HCT116 (cell line): ENCODE data around the gene ZNF655. TPM values are rescaled to one million over a fixed set of nuclear protein-coding genes. Genes with fewer than 3 reads are reported as not detected.

Experiments used
- ATAC-seq: fragments of 200-7000 bp; cut with Tn5 transposase; 2 replicates; pipeline ENCODE4 v1.9.1; 2020; ENCODE audit warnings: mild to moderate bottlenecking, moderate library complexity
- BruUV-seq: library from RNA; stranded (reverse); fragments of 400-500 nt; replicated peaks from 2 replicates; lab custom pipeline; 2021; lab: Mats Ljungman, UMichigan
- CTCF ChIA-PET: fragments of 300-600 bp; sonication (Branson Sonifier 250); formaldehyde crosslinking; loops from one replicate; lab custom pipeline; 2021; ENCODE audit warnings: antibody characterized with exemption; lab: Charles Lee
- POLR2A ChIA-PET: fragments of 300-600, 350-600 bp; sonication (Branson Sonifier 250); formaldehyde crosslinking; loops from one replicate; lab custom pipeline; 2021; ENCODE audit warnings: antibody characterized with exemption; lab: Charles Lee
- RAD21 ChIA-PET, 2 experiments: fragments of 300-600 bp; sonication (Branson Sonifier 250); formaldehyde crosslinking; loops; one replicate each; lab custom pipeline; 2023; ENCODE audit warnings: low total read pairs in 2 of 2; ENCODE audit not compliant: uncharacterized antibody in 2 of 2, unreplicated experiment in 2 of 2, low non-redundant PET in 1 of 2; lab: Charles Lee
- DNase-seq: peaks from one replicate; pipeline ENCODE4 v3.0.0-alpha.2; 2010; ENCODE audit warnings: low read depth, low spot score
- H2AFZ ChIP-seq: fragments of 200-600 bp; shearing (Covaris generic), sonication (generic); 2 replicates; pipeline ENCODE4 v1.6.1; 2017; ENCODE audit warnings: low read depth, mixed run types, mixed read lengths, antibody characterized with exemption, low read length; ENCODE audit not compliant: poor library complexity, severe bottlenecking
- H3K27ac ChIP-seq: 2 replicates; pipeline ENCODE4 v1.5.1; 2012; ENCODE audit warnings: low read depth, low read length
- H3K27me3 ChIP-seq: fragments of 200-600 bp; sonication (generic); 2 replicates; pipeline ENCODE4 v1.6.1; 2016; ENCODE audit warnings: mixed run types, low read length, mixed read lengths; ENCODE audit not compliant: insufficient read depth
- H3K36me3 ChIP-seq, 2 experiments: fragments of 200-500 bp in 1 of 2; fragments of 200-600 bp in 1 of 2; sonication (Bioruptor generic) in 1 of 2; sonication (generic) in 1 of 2; 2 replicates each; pipeline versions ENCODE4 v1.5.1 to v1.6.1; 2014 to 2016; ENCODE audit warnings: low read length in 2 of 2, inconsistent platforms in 1 of 2, mixed read lengths in 1 of 2, mixed run types in 1 of 2; ENCODE audit not compliant: insufficient read depth in 2 of 2, control insufficient read depth in 1 of 2
- H3K4me1 ChIP-seq, 2 experiments: fragments of 200-600 bp in 1 of 2; sonication (generic) in 1 of 2; 2 replicates each; pipeline versions ENCODE4 v1.5.1 to v1.6.1; 2012 to 2017; ENCODE audit warnings: low read length in 2 of 2, inconsistent platforms in 1 of 2, mild to moderate bottlenecking in 1 of 2, mixed read lengths in 1 of 2, mixed run types in 1 of 2, moderate library complexity in 1 of 2; ENCODE audit not compliant: insufficient read depth in 2 of 2, control insufficient read depth in 1 of 2
- H3K4me2 ChIP-seq: fragments of 200-600 bp; sonication (generic); 2 replicates; pipeline ENCODE4 v1.6.1; 2017; ENCODE audit warnings: mixed run types, low read length, mixed read lengths
- H3K4me3 ChIP-seq, 2 experiments: fragments of 200-600 bp in 1 of 2; sonication (generic) in 1 of 2; replicated peaks in 1 of 2; 2 replicates each; pipeline ENCODE4 v1.5.1; 2011 to 2016; ENCODE audit warnings: low read length in 2 of 2, control low read depth in 1 of 2, low read depth in 1 of 2, mild to moderate bottlenecking in 1 of 2, mixed read lengths in 1 of 2, mixed run types in 1 of 2
- H3K79me2 ChIP-seq: fragments of 200-600 bp; sonication (generic); 2 replicates; pipeline ENCODE4 v1.6.1; 2017; ENCODE audit warnings: mild to moderate bottlenecking, mixed run types, low read length, moderate library complexity, mixed read lengths; ENCODE audit not compliant: insufficient read depth
- H3K9ac ChIP-seq: fragments of 200-600 bp; sonication (generic); 2 replicates; pipeline ENCODE4 v1.6.1; 2016; ENCODE audit warnings: low read length, mixed read lengths
- H3K9me2 ChIP-seq: fragments of 200-600 bp; sonication (generic), shearing (Covaris generic); 2 replicates; pipeline ENCODE4 v1.6.1; 2017; ENCODE audit warnings: mixed run types, mild to moderate bottlenecking, moderate library complexity; ENCODE audit not compliant: insufficient read depth
- H3K9me3 ChIP-seq, 2 experiments: fragments of 200-500 bp in 1 of 2; fragments of 200-600 bp in 1 of 2; sonication (Bioruptor generic) in 1 of 2; sonication (generic) in 1 of 2; 2 replicates each; pipeline ENCODE4 v1.6.1; 2014 to 2017; ENCODE audit warnings: low read length in 2 of 2, mixed read lengths in 2 of 2, inconsistent platforms in 1 of 2, low read depth in 1 of 2, mild to moderate bottlenecking in 1 of 2, mixed run types in 1 of 2, moderate library complexity in 1 of 2; ENCODE audit not compliant: control insufficient read depth in 1 of 2, insufficient read depth in 1 of 2
- H4K20me1 ChIP-seq: fragments of 200-600 bp; sonication (generic), shearing (Covaris generic); 2 replicates; pipeline ENCODE4 v1.6.1; 2017; ENCODE audit warnings: mixed run types, mild to moderate bottlenecking, moderate library complexity; ENCODE audit not compliant: insufficient read depth
- CBX3 ChIP-seq: IDR thresholded peaks from 2 replicates; pipeline ENCODE4 v1.6.1; 2012; ENCODE audit warnings: low read depth
- EGR1 ChIP-seq: IDR thresholded peaks from 2 replicates; pipeline ENCODE4 v1.6.1; 2012; ENCODE audit warnings: low read depth
- ELF1 ChIP-seq: IDR thresholded peaks from 2 replicates; pipeline ENCODE4 v1.6.1; 2012; ENCODE audit warnings: low read depth, borderline replicate concordance
- EZH2 ChIP-seq: fragments of 200-600 bp; sonication (generic); IDR thresholded peaks from 2 replicates; pipeline ENCODE4 v1.6.1; 2017; ENCODE audit warnings: antibody characterized with exemption, mixed run types
- EZH2phosphoT487 ChIP-seq: fragments of 200-600 bp; IDR thresholded peaks from 2 replicates; pipeline ENCODE4 v1.6.1; 2018; ENCODE audit warnings: antibody characterized with exemption, borderline replicate concordance
- FOSL1 ChIP-seq: IDR thresholded peaks from 2 replicates; pipeline ENCODE4 v1.6.1; 2012; ENCODE audit warnings: low read depth
- POLR2A ChIP-seq: IDR thresholded peaks from 2 replicates; pipeline ENCODE4 v1.7.0; 2011; ENCODE audit warnings: borderline replicate concordance; ENCODE audit not compliant: insufficient read depth, insufficient read length; ENCODE audit errors: extremely low read depth
- POLR2AphosphoS5 ChIP-seq: IDR thresholded peaks from 2 replicates; pipeline ENCODE4 v1.6.1; 2011; ENCODE audit warnings: mild to moderate bottlenecking, low read depth, low read length, moderate library complexity
- RAD21 ChIP-seq: IDR thresholded peaks from 2 replicates; pipeline ENCODE4 v1.6.1; 2012; ENCODE audit warnings: low read depth, mild to moderate bottlenecking
- SIN3A ChIP-seq: IDR thresholded peaks from 2 replicates; pipeline ENCODE4 v1.6.1; 2012; ENCODE audit warnings: low read depth
- TCF7L2 ChIP-seq: IDR thresholded peaks from 2 replicates; pipeline ENCODE4 v1.7.0; 2011; ENCODE audit warnings: borderline replicate concordance, inconsistent platforms; ENCODE audit not compliant: insufficient read depth, insufficient read length; ENCODE audit errors: extremely low read depth
- YY1 ChIP-seq: IDR thresholded peaks from 2 replicates; pipeline ENCODE4 v1.6.1; 2011; ENCODE audit warnings: low read length, low read depth, moderate library complexity, mild to moderate bottlenecking; ENCODE audit not compliant: insufficient replicate concordance; ENCODE audit errors: extremely low read depth
- ZFX ChIP-seq: fragments of 450-650 bp; IDR thresholded peaks from 2 replicates; pipeline ENCODE4 v1.6.1; 2017
- ZNF274 ChIP-seq: fragments of 200-500 bp; sonication (Bioruptor generic); IDR thresholded peaks from 2 replicates; pipeline ENCODE4 v1.6.1; 2014; ENCODE audit warnings: mild to moderate bottlenecking, low read depth, low read length, inconsistent platforms
- intact Hi-C: fragments of 100-400 bp; cut with micrococcal nuclease; formaldehyde crosslinking; loops from 2 replicates; pipeline ENCODE4 v1.10.0; 2022
- total RNA-seq: library from RNA; stranded (reverse); gene quantifications from one replicate; pipeline ENCODE4 v1.2.1, GENCODE V29; 2021; ENCODE audit not compliant: unreplicated experiment
- TF ChIP-seq, protein P1 (sequence below): IDR thresholded peaks from 2 replicates; pipeline ENCODE4 v1.6.1; 2012
- TF ChIP-seq, protein P2 (sequence below): IDR thresholded peaks from 2 replicates; pipeline ENCODE4 v1.6.1; 2012
- TF ChIP-seq, protein P3 (sequence below): IDR thresholded peaks from 2 replicates; pipeline ENCODE4 v1.6.1; 2012; ENCODE audit warnings: low read depth
- TF ChIP-seq, protein P4 (sequence below): IDR thresholded peaks from 2 replicates; pipeline ENCODE4 v1.6.1; 2011; ENCODE audit warnings: mild to moderate bottlenecking, low read length, moderate library complexity; ENCODE audit not compliant: insufficient replicate concordance; ENCODE audit errors: extremely low read depth

ZNF655 gene
- total RNA-seq, 1 experiment from 2014 or later: 45.0 TPM

DNA sequence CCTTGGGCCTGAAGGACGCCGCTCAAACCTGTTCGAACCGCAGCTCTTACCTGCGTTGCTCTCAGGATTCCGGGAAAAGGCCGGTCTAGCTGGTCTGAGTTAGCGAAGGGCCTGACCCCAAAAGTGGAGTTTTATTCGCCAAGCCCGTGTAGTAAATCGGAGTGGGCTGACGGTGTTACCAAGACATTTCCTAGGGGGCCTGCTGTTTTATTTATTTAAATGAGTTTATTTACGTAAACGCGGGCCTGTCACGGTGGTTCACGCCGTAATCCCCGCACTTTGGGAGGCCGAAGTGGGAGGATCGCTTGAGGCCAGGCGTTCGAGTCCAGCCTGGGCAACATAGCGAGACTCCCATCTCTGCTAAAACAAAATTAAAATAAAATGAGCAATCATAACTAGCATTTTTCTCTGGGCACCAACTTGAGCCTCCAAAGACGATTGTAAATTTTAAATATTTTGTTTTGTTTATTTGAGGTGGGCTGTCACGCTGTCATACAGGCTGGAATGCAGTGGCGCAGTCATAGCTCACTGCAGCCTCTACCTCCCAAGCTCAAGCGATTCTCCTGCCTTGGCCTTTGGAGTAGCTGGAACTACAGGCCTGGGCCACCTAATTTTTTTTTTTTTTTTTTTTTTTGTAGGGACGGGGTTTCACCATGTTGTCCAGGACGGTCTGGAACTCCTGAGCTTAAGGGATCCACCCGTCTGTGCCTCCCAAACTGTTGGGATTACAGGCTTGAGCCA lies 903 bp downstream of the ZNF655 start:
- Histone ChIP-seq H3K4me1 (peaks cover 37 to 56% of the 10 kb centered on the region in 2 experiments), H3K27ac (peak overlapping the region; percentile 93), H3K27me3 (no peaks in the 10 kb centered on the region), H3K9me3 (no peaks in the 10 kb centered on the region), H3K79me2 (peaks cover 67% of the 10 kb centered on the region), H3K4me3 (peak overlapping the region; percentile 90 to 95), H3K9ac (peak overlapping the region; percentile 96), H3K9me2 (no peaks in the 10 kb centered on the region), H3K36me3 (peaks cover 13 to 31% of the 10 kb centered on the region in 2 experiments), H4K20me1 (no peaks in the 10 kb centered on the region; the same call in 1 of the 2 replicates), H2AFZ (no peak overlapping the region), H3K4me2 (peak overlapping the region; percentile 79)
- ChIA-PET POLR2A (interaction anchor here (0.9 to 1.5 kb wide), 5 partner anchors 13 to 58 kb away, joined by 3 to 4 read pairs (median 3); partner anchors contain the start of gene ZKSCAN5), RAD21 (no interaction called here), CTCF (interaction anchor here (1.3 kb wide), 1 partner anchor 34 kb away, joined by 3 read pairs; no protein-coding TSS in a partner anchor)
- no peak for DNase-seq
- BruUV-seq: no TSS peak
- intact Hi-C loops: loop anchor here (5.0 kb wide), 1 partner anchor 58 kb away; the partner anchor contains the start of gene ZSCAN25
- ATAC-seq: no peak; the same call in 1 of the 2 replicates
- no peak for TF ChIP-seq YY1
- no peak for TF ChIP-seq ZNF274
- TF ChIP-seq, protein P1, sequence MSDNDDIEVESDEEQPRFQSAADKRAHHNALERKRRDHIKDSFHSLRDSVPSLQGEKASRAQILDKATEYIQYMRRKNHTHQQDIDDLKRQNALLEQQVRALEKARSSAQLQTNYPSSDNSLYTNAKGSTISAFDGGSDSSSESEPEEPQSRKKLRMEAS: no peak
- TF ChIP-seq EZH2phosphoT487: no peak
- no peak for TF ChIP-seq SIN3A
- TF ChIP-seq EZH2: no peak
- TF ChIP-seq ELF1: no peak
- TF ChIP-seq, protein P2, sequence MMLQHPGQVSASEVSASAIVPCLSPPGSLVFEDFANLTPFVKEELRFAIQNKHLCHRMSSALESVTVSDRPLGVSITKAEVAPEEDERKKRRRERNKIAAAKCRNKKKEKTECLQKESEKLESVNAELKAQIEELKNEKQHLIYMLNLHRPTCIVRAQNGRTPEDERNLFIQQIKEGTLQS: no peak
- TF ChIP-seq, protein P3, sequence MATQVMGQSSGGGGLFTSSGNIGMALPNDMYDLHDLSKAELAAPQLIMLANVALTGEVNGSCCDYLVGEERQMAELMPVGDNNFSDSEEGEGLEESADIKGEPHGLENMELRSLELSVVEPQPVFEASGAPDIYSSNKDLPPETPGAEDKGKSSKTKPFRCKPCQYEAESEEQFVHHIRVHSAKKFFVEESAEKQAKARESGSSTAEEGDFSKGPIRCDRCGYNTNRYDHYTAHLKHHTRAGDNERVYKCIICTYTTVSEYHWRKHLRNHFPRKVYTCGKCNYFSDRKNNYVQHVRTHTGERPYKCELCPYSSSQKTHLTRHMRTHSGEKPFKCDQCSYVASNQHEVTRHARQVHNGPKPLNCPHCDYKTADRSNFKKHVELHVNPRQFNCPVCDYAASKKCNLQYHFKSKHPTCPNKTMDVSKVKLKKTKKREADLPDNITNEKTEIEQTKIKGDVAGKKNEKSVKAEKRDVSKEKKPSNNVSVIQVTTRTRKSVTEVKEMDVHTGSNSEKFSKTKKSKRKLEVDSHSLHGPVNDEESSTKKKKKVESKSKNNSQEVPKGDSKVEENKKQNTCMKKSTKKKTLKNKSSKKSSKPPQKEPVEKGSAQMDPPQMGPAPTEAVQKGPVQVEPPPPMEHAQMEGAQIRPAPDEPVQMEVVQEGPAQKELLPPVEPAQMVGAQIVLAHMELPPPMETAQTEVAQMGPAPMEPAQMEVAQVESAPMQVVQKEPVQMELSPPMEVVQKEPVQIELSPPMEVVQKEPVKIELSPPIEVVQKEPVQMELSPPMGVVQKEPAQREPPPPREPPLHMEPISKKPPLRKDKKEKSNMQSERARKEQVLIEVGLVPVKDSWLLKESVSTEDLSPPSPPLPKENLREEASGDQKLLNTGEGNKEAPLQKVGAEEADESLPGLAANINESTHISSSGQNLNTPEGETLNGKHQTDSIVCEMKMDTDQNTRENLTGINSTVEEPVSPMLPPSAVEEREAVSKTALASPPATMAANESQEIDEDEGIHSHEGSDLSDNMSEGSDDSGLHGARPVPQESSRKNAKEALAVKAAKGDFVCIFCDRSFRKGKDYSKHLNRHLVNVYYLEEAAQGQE: no peak
- TF ChIP-seq FOSL1: no peak
- no peak for TF ChIP-seq EGR1
- no peak for TF ChIP-seq POLR2AphosphoS5
- no peak for TF ChIP-seq TCF7L2
- no peak for TF ChIP-seq POLR2A
- TF ChIP-seq, protein P4, sequence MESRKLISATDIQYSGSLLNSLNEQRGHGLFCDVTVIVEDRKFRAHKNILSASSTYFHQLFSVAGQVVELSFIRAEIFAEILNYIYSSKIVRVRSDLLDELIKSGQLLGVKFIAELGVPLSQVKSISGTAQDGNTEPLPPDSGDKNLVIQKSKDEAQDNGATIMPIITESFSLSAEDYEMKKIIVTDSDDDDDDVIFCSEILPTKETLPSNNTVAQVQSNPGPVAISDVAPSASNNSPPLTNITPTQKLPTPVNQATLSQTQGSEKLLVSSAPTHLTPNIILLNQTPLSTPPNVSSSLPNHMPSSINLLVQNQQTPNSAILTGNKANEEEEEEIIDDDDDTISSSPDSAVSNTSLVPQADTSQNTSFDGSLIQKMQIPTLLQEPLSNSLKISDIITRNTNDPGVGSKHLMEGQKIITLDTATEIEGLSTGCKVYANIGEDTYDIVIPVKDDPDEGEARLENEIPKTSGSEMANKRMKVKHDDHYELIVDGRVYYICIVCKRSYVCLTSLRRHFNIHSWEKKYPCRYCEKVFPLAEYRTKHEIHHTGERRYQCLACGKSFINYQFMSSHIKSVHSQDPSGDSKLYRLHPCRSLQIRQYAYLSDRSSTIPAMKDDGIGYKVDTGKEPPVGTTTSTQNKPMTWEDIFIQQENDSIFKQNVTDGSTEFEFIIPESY: no peak
- no peak for TF ChIP-seq RAD21
- TF ChIP-seq CBX3: no peak
- TF ChIP-seq ZFX: no peak
